ENCODE data around the gene HECTD3.

GRCh38 chr1:45005761-45006160, 5.4 kb downstream of the HECTD3 start:
- TF ChIP-seq SMC3 (conservative IDR thresholded peaks at IDR 0.05; ENCODE audit: poor library complexity): no peak
- TF ChIP-seq CTCF (IDR thresholded peaks at IDR 0.05; ENCODE audit: poor library complexity, severe bottlenecking): no peak
- TF ChIP-seq TAF1 (IDR thresholded peaks at IDR 0.05; ENCODE audit: low read depth): no peak
- TF ChIP-seq EZH2 (IDR thresholded peaks at IDR 0.05; ENCODE audit: borderline replicate concordance, insufficient read depth, low read length, poor library complexity, severe bottlenecking): no peak
